Measurements from ENCODE around the gene DNASE1. TPM values are rescaled to one million over a fixed set of nuclear protein-coding genes. Genes with fewer than 3 reads are reported as not detected.

The DNASE1 gene
- polyA plus RNA-seq, 1 of the 3 experiments (the other 2 are of a cell fraction): 19.8 TPM

GRCh38 chr16:3640632-3641501 is 13.6 kb upstream of the DNASE1 start:
- no peaks in the 10 kb centered on the region for H4K20me1 ChIP-seq (ENCODE audit: insufficient read depth)
- no peak overlapping the region; a peak in 1 of 4 replicates for H3K27ac ChIP-seq (ENCODE audit: low read depth in 2 of 2, low read length in 1 of 2)
- H3K79me2 ChIP-seq (ENCODE audit: insufficient read depth): peaks cover 10% of the 10 kb centered on the region; the same call in 1 of the 2 replicates
- H3F3A ChIP-seq (replicated peaks; ENCODE audit: insufficient read depth): peaks cover under 1% of the 10 kb centered on the region
- H3K9ac ChIP-seq: no peak overlapping the region
- POLR2A ChIA-PET: no interaction called here
- DNase-seq: no peak
- TF ChIP-seq FOXJ3 (CRISPR knock-in tag; IDR thresholded peaks at IDR 0.05) (no peak), MEF2A (IDR thresholded peaks at IDR 0.05; ENCODE audit: borderline replicate concordance, low read depth) (no peak), USF2 (IDR thresholded peaks at IDR 0.05; ENCODE audit: borderline replicate concordance, low read depth, low read length) (no peak), POLR2AphosphoS5 (IDR thresholded peaks at IDR 0.05; ENCODE audit: low read depth, low read length) (no peak), SMC3 (IDR thresholded peaks at IDR 0.05; ENCODE audit: low read depth, low read length) (no peak)
- WGBS (ENCODE audit: low lambda C conversion rate): 96% methylated on average over 13 of the region's 17 CpGs
- no peaks in the 10 kb centered on the region for H3K27me3 ChIP-seq (ENCODE audit: insufficient read depth)
- peaks cover 0 to 2% of the 10 kb centered on the region in 2 experiments for H3K36me3 ChIP-seq (replicated peaks in 1 of 2; ENCODE audit: control insufficient read depth in 1 of 2, insufficient read depth in 2 of 2, low read length in 1 of 2)
- no peaks in the 10 kb centered on the region for H3K9me2 ChIP-seq
- H3K4me2 ChIP-seq: no peak overlapping the region
- peaks cover 9 to 35% of the 10 kb centered on the region in 2 experiments; a peak in 2 of 4 replicates for H3K4me1 ChIP-seq (ENCODE audit: control insufficient read depth in 1 of 2, insufficient read depth in 2 of 2, low read depth in 1 of 2, low read length in 1 of 2)
- no peaks in the 10 kb centered on the region for H3K9me3 ChIP-seq
- H3K4me3 ChIP-seq (ENCODE audit: low read depth in 2 of 2, low read length in 1 of 2): no peak overlapping the region
- H2AFZ ChIP-seq (ENCODE audit: low read depth): no peak overlapping the region
- CTCF ChIA-PET: interaction anchor here (0.8 to 3.1 kb wide), 3 partner anchors 14 to 762 kb away, joined by 3 to 18 read pairs (median 3); partner anchors contain the start of gene DNASE1

- Histone ChIP-seq H3K36me3 (replicated peaks in 1 of 2; ENCODE audit: control insufficient read depth in 1 of 2, insufficient read depth in 2 of 2, low read length in 1 of 2) (peaks cover 0 to 2% of the 10 kb centered on the region in 2 experiments), H3K4me3 (ENCODE audit: low read depth in 2 of 2, low read length in 1 of 2) (no peak overlapping the region), H3K79me2 (ENCODE audit: insufficient read depth) (peaks cover 5% of the 10 kb centered on the region; the same call in 1 of the 2 replicates), H2AFZ (ENCODE audit: low read depth) (no peak overlapping the region), H3K4me2 (no peak overlapping the region), H3F3A (replicated peaks; ENCODE audit: insufficient read depth) (no peaks in the 10 kb centered on the region), H3K9me3 (no peaks in the 10 kb centered on the region), H3K9me2 (no peaks in the 10 kb centered on the region), H3K4me1 (ENCODE audit: control insufficient read depth in 1 of 2, insufficient read depth in 2 of 2, low read depth in 1 of 2, low read length in 1 of 2) (peaks cover 9 to 35% of the 10 kb centered on the region in 2 experiments; a peak in 2 of 4 replicates), H3K9ac (no peak overlapping the region), H3K27ac (ENCODE audit: low read depth in 2 of 2, low read length in 1 of 2) (peak overlapping the region in 1 of 2 experiments; percentile 75; a peak in 2 of 4 replicates), H3K27me3 (ENCODE audit: insufficient read depth) (no peaks in the 10 kb centered on the region), H4K20me1 (ENCODE audit: insufficient read depth) (no peaks in the 10 kb centered on the region)
- CTCF ChIA-PET: interaction anchor here (0.8 to 3.1 kb wide), 2 partner anchors 13 to 761 kb away, joined by 3 to 18 read pairs; partner anchors contain the start of gene DNASE1
- 92% methylated on average over 7 of the region's 9 CpGs for WGBS (ENCODE audit: low lambda C conversion rate)
- TF ChIP-seq FOXM1 (IDR thresholded peaks at IDR 0.05; ENCODE audit: low read depth): no peak
- TF ChIP-seq GATA2 (CRISPR knock-in tag; IDR thresholded peaks at IDR 0.05): peak; percentile 51; the same call in 1 of the 2 replicates
- peak; percentile 46 for DNase-seq
- POLR2A ChIA-PET: no interaction called here
Measured at GRCh38 chr16:3641801-3642396, 12.6 kb upstream of the DNASE1 start.

Measured in SK-N-SH (cell line).